ENCODE results near the gene ZFP57. TPM values are rescaled to one million over a fixed set of nuclear protein-coding genes. Genes with fewer than 3 reads are reported as not detected.

Gene ZFP57
- polyA plus RNA-seq, 3 donors from 2014 or later, result 5.2 to 9.0 TPM; not detected in 1

Other genes with a start within 250 kb of the ZFP57 start
- not detected for gene OR10C1, start 241.8 kb downstream of the ZFP57 start, polyA plus RNA-seq
- not detected for gene OR11A1, start 224.1 kb downstream of the ZFP57 start, polyA plus RNA-seq
- not detected for gene OR2H1, start 224.0 kb downstream of the ZFP57 start, polyA plus RNA-seq
- not detected for gene MAS1L, start 193.2 kb downstream of the ZFP57 start, polyA plus RNA-seq
- not detected for gene UBD, start 121.4 kb downstream of the ZFP57 start, polyA plus RNA-seq
- not detected for gene OR2H2, start 96.0 kb downstream of the ZFP57 start, polyA plus RNA-seq
- gene GABBR1, start 48.0 kb downstream of the ZFP57 start, polyA plus RNA-seq, result not detected
- not detected for gene MOG, start 24.1 kb downstream of the ZFP57 start, polyA plus RNA-seq
- 100 to 1,000 TPM; 595 to 720 (median 639) TPM for gene HLA-F, start 42.3 kb upstream of the ZFP57 start, polyA plus RNA-seq
- gene HLA-G, start 146.7 kb upstream of the ZFP57 start, polyA plus RNA-seq, result 1 to 10 TPM in 2 of 3 donors, not detected in 1; 2.1 to 3.1 TPM